SU-DHL-6 (cell line): ENCODE results near the gene CYP4F11.

Source experiments
- EZH2phosphoT487 ChIP-seq: fragments of 200-600 bp; sonication (generic), shearing (Covaris generic); conservative IDR thresholded peaks from 2 replicates; pipeline ENCODE4 v1.6.1; 2018; ENCODE audit warnings: mild to moderate bottlenecking, antibody characterized with exemption, low read length, moderate library complexity, mixed read lengths
- TF ChIP-seq, protein P1 (sequence below): fragments of 200-600 bp; sonication (generic); IDR thresholded peaks from one replicate; pipeline ENCODE4 v1.5.1; 2017; ENCODE audit warnings: antibody characterized with exemption, mild to moderate bottlenecking, low read length, moderate library complexity; ENCODE audit not compliant: insufficient read depth, poor library complexity, severe bottlenecking

DNA sequence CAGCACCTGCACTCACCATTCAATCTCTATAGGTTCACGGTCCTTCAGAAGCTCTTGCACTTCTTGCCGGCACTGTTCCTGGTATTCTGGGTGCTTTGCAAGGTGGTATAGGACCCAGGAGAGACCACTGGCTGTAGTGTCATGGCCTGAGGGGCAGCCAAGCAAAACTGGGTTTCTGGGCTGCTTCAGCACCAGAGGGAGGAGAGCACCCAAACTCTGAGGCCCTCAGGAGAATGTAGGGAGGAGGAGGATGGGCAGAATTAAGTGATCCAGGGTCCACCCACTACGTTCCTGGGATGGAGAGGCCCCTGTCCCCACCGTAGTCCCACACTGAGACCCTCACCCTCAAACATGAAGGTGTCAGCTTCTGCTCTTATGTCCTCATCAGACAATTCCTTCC lies 12.3 kb downstream of the CYP4F11 start:
- TF ChIP-seq, protein P1, sequence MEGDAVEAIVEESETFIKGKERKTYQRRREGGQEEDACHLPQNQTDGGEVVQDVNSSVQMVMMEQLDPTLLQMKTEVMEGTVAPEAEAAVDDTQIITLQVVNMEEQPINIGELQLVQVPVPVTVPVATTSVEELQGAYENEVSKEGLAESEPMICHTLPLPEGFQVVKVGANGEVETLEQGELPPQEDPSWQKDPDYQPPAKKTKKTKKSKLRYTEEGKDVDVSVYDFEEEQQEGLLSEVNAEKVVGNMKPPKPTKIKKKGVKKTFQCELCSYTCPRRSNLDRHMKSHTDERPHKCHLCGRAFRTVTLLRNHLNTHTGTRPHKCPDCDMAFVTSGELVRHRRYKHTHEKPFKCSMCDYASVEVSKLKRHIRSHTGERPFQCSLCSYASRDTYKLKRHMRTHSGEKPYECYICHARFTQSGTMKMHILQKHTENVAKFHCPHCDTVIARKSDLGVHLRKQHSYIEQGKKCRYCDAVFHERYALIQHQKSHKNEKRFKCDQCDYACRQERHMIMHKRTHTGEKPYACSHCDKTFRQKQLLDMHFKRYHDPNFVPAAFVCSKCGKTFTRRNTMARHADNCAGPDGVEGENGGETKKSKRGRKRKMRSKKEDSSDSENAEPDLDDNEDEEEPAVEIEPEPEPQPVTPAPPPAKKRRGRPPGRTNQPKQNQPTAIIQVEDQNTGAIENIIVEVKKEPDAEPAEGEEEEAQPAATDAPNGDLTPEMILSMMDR = no peak
- no peak for TF ChIP-seq EZH2phosphoT487
